GM12891 (cell line): ENCODE data around the gene AFDN.

Experiments used
- POLR2A ChIP-seq: IDR thresholded peaks from 2 replicates; pipeline ENCODE4 v1.6.1; 2011; ENCODE audit warnings: low read depth, low read length, control low read depth
- POLR2AphosphoS5 ChIP-seq: IDR thresholded peaks from 2 replicates; pipeline ENCODE4 v1.6.1; 2011; ENCODE audit warnings: low read depth, low read length, control low read depth
- POU2F2 ChIP-seq: IDR thresholded peaks from 2 replicates; pipeline ENCODE4 v1.6.1; 2011; ENCODE audit warnings: low read depth, mild to moderate bottlenecking, control low read depth, low read length, moderate library complexity
- SPI1 ChIP-seq: IDR thresholded peaks from 2 replicates; pipeline ENCODE4 v1.6.1; 2011; ENCODE audit warnings: low read depth, low read length, control low read depth
- TAF1 ChIP-seq: IDR thresholded peaks from 2 replicates; pipeline ENCODE4 v1.6.1; 2011; ENCODE audit warnings: low read depth, low read length, control low read depth

GRCh38 chr6:168021581-168021980, 194.9 kb downstream of the AFDN start:
- TF ChIP-seq POLR2A (no peak), TAF1 (no peak), POLR2AphosphoS5 (no peak), POU2F2 (no peak), SPI1 (no peak)
